HS-5 (cell line): ENCODE measurements around the gene KIR2DL3.
"Not testable (repeated sequence)": the region's sequence is repeated elsewhere in the genome, so short reads cannot be mapped to it uniquely, and the experiment has no call there.

Source experiments
- DNase-seq: peaks from one replicate; pipeline ENCODE4 v3.0.0-alpha.2; 2012; ENCODE audit warnings: low read depth

KIR2DL3 gene

DNA sequence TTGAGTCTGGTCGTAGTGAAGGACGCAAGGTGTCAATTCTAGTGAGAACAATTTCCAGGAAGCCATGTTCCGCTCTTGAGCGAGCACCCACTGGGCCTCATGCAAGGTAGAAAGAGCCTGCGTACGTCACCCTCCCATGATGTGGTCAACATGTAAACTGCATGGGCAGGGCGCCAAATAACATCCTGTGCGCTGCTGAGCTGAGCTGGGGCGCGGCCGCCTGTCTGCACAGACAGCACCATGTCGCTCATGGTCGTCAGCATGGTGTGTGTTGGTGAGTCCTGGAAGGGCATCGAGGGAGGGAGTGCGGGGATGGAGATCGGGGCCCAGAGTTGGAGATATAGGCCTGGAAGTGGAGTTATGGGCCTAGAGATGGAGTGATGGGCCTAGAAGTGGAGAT is at the start of gene KIR2DL3:
Gene KIR2DL3 (plus strand): TSS at position 208 of the 400 bp plus-strand sequence. CDS start 33 bp downstream, at position 241.
- not testable (repeated sequence) for DNase-seq

DNA sequence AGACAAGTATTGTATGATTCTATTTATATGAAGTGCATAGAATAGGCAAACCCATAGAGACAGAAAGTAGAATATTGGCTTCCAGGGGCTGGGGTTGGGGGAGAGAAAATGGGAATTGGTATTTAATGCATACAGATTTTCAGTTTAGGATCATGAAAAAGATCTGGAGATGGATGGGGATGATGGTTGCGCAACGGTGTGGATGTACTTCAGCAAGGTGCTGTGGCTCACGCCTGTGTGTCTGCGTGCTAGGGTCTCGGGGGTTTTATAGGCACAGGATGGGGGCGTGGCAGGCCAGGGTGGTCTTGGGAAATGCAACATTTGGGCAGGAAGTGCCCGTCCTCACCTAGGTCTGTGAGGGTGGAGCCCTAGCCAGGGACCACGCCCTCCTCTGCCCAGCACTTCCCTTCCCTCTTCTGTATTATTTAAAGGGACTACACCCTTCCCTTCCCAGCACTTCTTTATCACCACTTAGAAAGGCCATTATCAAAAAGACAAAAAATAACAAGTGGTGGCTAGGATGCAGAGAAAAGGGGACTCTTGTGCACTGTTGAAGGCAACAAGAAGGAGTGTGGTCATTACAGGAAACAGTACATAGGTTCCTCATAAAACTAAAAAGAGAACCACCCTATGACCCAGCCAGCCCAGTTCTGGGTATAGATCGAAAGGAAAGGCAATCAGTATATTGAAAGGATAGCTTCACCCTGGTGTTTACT is 46.6 kb upstream of the KIR2DL3 start:
- no peak for DNase-seq

DNA sequence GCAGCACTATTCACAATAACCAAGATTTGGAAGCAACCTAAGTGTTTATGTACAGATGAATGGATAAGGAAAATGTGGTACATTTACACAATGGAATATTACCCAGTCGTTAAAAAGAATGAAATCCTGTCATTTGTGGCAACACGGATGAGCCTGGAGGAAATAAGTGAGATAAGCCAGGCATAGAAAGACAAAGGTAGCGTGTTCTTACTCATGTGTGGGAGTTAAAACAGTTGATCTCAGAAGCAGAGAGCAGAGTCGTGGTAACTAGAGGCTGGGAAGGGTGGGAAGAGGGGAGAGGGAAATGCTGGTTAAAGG is 46.1 kb upstream of the KIR2DL3 start:
- no peak for DNase-seq

DNA sequence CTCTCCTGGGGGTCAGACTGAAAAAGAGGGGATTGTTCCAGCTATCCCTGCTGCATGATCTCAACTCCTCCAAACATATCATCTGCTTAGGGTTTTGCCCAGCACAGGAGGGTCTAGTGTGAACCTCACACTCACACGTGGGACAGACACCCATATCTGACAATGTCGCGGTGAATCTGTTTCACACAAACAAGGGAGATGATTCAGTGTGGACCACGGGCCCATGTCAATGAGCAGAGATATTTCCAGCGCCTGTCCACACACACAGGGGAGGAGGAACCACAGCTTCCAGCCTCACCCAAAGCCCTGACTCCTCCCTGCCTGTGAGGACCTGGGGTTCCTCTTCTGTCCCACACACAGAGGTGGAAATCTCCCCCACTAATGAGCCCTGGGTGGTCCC is 43.7 kb upstream of the KIR2DL3 start:
- DNase-seq, result no peak

DNA sequence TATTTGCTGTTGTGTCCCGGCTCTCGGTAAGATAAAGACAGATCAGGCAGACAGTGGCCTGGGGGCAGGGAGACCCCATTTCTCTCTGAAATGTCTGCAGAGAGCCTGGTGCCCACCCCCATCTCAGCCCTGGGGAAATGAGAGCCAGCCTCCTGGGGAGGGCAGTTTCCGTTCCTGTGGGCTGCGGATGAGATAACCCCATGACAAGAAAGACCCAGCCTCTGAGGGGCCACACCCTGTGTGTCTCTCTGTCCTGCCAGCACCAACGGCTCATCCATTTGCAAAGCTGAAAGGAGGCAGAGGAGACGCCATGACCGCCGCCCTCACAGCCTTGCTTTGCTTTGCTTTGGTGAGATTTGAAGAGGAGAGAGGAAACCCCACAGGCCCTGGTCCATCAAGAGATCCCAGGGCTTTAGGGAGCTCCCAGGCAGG is 42.2 kb upstream of the KIR2DL3 start:
- DNase-seq, result no peak

DNA sequence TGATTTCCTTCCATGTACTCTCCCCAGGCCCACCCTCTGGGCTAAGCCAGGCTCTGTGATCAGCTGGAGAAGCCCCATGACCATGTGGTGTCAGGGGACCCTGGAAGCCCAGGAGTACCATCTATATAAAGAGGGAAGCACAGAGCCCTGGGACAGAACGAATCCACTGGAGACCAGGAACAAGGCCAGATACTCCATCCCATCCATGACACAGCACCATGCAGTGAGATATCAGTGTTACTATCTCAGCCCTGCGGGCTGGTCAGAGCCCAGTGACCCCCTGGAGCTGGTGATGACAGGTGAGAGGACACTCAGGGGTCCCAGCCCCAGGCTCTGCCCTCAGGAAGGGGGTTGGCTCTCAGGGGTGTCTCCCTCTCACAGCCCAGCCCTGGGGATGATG is 41.5 kb upstream of the KIR2DL3 start:
- no peak for DNase-seq

DNA sequence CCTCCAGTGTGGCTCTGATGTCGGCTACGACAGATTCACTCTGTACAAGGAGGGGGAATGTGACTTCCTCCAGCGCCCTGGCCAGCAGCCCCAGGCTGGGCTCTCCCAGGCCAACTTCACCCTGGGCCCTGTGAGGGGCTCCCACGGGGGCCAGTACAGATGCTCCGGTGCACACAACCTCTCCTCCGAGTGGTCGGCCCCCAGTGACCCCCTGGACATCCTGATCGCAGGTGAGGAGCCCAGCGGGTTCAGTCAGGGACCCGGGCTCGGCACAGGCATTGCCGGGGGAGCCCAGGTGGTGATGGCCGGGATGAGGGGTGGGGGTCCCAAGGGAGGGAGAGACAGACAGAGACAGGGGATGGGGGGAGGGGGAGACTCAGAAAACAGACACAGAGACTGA is 40.6 kb upstream of the KIR2DL3 start:
- not testable (repeated sequence) for DNase-seq

DNA sequence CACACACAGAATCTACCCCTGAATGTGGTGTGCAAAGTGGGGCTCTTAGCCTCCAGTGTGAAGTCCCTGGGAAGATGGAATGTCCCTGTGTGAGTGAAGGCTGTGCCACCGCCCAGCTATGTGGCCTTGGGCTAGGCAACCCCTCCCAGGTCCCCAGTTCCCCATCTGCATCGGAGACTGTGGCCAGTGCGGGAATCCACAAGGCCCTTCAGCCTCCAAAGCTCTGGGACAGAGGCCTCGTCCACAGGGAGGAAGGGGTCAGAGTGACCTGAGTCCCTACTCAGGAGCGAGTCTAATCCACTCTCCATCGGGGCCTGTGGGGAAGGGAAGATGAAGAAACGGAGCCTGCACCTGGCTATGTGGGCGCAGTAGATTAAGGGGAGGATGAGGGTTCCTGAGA is 33.4 kb upstream of the KIR2DL3 start:
- no peak for DNase-seq

DNA sequence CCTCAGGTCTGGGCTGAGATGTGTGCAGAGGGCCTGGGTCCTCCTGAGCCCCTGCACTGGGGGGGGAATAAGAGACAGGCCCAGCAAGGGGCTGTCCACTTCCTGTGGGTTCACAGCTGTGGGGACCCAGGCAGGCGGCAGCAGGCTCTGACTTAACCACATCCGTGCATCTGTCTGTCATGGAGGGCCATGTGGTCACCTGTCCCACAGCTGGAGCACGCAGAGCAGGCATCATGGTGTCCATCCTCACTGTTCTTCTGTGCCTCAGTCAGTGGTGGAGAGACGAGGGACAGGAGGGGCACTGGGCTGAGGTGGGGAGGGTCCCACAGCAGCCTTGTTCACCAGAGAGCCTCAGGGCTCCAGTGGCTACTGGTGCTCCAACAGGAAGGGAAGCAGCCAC is 30.4 kb upstream of the KIR2DL3 start:
- no peak for DNase-seq

DNA sequence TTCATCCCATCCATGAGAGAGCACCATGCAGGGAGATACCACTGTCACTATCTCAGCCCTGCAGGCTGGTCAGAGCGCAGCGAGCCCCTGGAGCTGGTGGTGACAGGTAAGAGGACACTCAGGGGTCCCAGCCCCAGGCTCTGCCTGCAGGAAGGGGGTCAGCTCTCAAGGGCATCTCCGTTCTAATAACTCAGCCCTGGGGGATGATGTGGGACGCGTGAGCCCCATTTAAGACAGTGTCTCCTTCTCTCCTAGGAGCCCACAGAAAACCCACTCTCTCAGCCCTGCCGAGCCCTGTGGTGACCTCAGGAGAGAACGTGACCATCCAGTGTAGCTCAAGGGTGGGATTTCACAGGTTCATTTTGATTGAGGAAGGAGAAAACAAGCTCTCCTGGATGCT is 29.5 kb upstream of the KIR2DL3 start:
- DNase-seq, result no peak

DNA sequence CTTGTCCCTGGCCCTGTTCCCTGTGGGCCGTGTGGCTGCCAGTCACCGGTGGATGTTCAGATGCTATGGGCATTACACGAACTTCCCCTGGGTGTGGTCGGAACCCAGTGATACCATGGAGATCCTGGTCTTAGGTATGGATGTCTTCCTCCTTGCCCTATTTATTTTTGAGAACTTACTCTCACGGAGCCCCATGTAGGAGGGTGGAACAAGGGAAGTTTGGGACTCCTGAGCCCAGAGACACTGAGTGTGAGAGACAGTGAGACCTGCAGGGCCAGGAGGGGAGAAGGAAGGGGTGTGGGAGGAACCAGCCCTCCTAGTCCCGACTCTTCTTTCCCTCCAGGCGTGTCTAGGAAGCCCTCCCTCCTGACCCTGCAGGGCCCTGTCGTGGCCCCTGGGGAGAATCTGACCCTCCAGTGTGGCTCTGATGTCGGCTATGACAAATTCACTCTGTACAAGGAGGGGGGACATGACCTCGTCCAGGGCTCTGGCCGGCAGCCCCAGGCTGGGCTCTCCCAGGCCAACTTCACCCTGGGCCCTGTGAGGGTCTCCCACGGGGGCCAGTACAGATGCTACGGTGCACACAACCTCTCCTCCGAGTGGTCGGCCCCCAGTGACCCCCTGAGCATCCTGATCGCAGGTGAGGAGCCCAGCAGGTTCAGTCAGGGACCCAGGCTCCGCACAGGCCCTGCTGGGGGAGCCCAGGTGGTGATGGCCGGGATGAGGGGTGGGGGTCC is 28.9 kb upstream of the KIR2DL3 start:
- DNase-seq, result no peak

DNA sequence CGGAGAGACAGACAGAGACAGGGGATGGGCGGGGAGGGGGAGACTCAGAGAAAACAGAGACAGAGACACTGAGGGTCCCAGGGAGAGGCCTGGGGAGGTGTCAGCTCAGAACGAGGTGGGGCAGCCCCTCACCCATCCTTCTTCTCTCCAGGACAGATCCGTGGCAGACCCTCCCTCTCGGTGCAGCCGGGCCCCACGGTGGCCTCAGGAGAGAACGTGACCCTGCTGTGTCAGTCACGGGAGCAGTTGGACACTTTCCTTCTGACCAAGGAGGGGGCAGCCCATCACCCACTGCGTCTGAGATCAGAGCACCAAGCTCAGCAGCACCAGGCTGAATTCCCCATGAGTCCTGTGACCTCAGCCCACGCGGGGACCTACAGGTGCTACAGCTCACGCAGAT is 28.4 kb upstream of the KIR2DL3 start:
- DNase-seq, result not testable (repeated sequence)

DNA sequence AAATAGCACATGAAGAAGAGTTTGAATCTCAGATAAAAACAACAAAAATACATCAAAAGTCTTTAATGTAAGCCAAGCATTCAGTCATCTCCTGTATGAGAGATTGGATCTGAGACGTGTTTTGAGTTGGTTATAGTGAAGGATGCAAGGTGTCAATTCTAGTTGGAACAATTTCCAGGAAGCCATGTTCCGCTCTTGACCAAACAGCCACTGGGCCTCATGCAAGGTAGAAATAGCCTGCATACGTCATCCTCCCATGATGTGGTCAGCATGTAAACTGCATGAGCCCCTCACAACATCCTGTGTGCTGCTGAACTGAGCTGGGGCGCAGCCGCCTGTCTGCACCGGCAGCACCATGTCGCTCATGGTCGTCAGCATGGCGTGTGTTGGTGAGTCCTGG is 14.2 kb upstream of the KIR2DL3 start, which contains the start of gene KIR3DL3:
Gene KIR3DL3 (plus strand): TSS at position 301 of the 400 bp plus-strand sequence. CDS start 55 bp downstream, at position 356.
- DNase-seq, result no peak

DNA sequence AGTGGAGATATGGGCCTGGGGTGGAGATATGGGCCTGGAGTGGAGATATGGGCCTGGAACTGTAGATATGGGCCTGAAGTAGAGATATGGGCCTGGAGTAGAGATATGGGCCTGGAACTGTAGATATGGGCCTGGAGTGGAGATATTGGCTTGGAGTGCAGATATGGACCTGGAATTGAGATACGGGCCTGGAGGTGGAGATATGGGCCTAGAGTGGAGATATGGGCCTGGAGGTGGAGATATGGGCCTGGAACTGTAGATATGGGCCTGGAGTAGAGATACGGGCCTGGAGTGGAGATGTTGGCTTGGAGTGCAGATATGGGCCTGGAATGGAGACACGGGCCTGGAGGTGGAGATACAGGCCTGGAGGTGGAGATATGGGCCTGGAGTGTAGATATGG is 13.7 kb upstream of the KIR2DL3 start:
- DNase-seq, result no peak

DNA sequence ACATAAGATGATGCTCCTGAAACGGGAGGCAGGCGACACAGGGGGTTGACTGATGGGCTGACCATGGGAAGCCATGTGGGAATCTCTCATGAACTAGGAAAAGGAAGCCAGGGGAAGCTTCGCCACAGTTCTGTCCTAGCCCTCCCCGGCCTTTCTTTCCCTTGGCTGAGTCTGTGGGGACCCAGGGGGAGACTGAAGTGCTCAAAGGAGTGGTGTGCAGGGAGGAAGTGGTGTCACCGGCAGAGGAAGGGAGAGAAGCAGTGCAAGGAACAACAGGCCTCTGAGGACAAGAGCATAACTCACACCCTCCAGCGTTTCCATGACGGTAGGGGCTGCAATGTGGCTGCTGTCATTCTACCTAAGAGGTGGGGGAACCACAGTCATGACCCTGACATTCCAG is 13.0 kb upstream of the KIR2DL3 start:
- no peak for DNase-seq

DNA sequence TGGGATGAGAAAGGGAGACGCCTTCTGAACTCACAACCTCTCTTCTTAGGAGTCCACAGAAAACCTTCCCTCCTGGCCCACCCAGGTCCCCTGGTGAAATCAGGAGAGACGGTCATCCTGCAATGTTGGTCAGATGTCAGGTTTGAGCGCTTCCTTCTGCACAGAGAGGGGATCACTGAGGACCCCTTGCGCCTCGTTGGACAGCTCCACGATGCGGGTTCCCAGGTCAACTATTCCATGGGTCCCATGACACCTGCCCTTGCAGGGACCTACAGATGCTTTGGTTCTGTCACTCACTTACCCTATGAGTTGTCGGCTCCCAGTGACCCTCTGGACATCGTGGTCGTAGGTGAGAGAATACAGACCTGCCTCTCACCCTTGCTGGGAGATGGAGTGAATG is 10.8 kb upstream of the KIR2DL3 start:
- DNase-seq, result no peak

DNA sequence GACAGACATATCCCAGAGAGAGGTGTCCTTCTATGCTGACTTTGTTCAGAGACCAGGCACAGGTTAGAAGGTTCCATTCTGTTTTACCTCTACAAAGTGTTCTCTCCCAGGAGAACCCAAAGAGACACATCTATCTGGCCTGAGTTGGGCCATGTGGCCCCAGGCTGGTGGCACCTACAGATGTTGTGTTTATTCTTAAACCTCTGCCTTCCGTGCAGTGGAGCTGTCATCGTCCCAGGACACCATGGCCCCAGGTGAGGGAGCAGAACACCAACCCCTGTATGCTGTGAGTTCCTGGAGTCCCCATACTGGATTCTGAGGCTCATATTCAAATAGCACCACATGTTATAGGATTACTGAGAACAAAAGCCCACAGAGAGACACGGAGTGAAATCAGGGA is 10.1 kb upstream of the KIR2DL3 start:
- no peak for DNase-seq

DNA sequence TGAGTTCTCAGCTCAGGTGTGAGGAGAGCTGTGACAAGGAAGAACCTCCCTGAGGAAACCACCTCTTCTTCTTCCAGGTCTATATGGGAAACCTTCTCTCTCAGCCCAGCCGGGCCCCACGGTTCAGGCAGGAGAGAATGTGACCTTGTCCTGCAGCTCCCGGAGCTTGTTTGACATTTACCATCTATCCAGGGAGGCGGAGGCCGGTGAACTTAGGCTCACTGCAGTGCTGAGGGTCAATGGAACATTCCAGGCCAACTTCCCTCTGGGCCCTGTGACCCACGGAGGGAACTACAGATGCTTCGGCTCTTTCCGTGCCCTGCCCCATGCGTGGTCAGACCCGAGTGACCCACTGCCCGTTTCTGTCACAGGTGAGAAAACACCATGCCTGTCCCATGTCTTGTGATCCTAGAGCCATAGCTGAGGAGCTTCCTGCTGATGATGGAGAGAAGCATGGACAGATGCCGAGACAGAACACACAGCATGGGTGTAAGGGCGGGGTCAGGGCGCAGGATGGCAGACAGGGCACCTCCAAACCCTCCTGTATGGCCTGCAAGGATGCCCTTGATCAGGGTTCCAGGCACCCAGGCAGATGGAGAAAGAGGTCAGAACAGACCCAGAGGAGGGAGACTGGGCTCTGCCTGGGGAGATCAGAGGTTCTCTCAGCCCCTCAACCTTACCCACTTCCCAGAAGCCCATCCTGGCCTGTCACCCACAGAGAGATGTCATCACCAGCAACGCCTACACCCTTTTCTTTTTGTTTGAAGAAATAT is 8.7 kb upstream of the KIR2DL3 start:
- DNase-seq, result no peak

DNA sequence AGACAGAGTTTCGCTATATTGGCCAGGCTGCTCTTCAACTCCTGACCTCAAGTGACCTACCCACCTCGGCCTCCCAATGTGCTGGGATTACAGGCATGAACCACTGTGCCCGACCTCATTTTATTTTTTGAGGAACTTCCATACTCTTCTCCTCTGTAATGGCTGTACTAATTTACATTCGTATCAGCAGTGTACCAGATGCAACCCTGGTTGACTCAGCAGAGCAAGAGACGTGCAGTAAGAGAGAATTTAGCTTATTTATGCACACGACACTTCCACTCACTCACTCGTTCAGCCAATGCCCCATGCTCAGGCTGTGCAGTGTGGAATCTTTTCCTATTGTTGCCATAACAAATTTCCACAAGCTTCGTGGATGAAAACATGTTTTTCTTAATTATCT is 7.1 kb upstream of the KIR2DL3 start:
- DNase-seq, result no peak

DNA sequence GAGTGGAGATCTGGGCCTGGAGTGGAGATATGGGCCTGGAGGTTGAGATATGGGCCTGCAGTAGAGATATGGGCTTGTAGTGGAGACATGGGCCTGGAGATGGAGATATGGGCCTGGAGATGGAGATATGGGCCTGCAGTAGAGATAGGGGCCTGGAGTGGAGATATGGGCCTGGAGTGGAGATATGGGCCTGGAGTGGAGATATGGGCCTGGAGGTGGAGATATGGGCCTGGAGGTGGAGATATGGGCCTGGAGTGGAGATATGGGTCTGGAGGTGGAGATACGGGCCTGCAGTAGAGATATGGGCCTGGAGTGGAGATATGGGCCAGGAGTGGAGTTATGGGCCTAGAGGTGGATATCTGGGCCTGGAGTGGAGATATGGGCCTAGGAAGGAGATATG is 402 bp downstream of the KIR2DL3 start:
- DNase-seq, result no peak

DNA sequence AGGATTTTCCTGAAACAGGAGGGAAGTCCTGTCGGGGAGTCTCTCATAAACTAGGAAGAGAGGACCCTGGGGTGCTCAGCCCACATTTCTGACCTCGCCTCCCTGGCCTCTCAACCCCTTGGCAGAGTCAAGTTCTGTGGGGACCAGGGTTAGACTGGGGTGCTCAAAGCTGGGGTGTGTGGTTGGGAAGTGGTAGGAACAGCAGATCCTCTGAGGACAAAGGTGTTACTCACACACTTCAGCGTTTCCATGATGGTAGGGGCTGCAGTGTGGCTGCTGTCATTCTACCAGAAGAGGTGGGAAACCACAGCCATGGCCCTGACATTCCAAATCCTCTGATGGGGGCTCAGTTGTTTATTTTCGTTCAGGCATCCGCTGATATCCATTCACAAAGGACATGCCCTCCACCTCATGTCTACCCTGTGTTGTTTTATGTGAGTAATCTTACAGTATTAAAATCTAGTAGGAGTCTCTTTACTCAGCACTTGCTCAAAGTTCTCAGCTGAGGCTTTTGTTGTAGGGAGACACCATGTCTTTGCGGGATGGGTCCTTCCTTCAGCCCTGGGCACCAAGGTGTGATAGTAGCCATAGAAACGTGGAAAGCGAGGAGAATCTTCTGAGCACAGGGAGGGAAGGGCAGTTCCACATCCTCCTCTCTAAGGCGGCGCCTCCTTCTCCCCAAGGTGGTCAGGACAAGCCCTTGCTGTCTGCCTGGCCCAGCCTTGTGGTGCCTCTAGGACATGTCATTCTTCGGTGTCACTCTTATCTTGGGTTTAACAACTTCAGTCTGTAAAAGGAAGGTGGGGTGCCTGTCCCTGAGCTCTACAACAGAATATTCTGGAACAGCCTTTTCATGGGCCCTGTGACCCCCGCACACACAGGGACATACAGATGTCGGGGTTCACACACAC is 1.5 kb downstream of the KIR2DL3 start:
- DNase-seq, result no peak

DNA sequence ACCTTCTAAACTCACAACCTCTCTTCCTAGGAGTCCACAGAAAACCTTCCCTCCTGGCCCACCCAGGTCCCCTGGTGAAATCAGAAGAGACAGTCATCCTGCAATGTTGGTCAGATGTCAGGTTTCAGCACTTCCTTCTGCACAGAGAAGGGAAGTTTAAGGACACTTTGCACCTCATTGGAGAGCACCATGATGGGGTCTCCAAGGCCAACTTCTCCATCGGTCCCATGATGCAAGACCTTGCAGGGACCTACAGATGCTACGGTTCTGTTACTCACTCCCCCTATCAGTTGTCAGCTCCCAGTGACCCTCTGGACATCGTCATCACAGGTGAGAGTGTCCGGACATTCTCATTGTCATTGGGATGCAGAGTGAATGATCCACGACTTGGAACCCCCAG is 3.6 kb downstream of the KIR2DL3 start:
- DNase-seq, result not testable (repeated sequence)
